SK-N-MC (cell line): ENCODE data around the gene NOXO1.

Experiments
- EZH2 ChIP-seq: fragments of 200-600 bp; sonication (generic); IDR thresholded peaks from one replicate; pipeline ENCODE4 v1.6.1; 2017; ENCODE audit warnings: antibody characterized with exemption
- POLR2AphosphoS5 ChIP-seq: IDR thresholded peaks from 2 replicates; pipeline ENCODE4 v1.6.1; 2012; ENCODE audit warnings: mild to moderate bottlenecking, low read depth, low read length, borderline replicate concordance

GRCh38 chr16:1964506-1965395, 16.5 kb downstream of the NOXO1 start, which contains the start of gene RPS2:
- TF ChIP-seq POLR2AphosphoS5 (peak; percentile 100), EZH2 (no peak)
